Measurements from ENCODE around the gene FKBP5. TPM values are rescaled to one million over a fixed set of nuclear protein-coding genes. Genes with fewer than 3 reads are reported as not detected.

Gene FKBP5
- total and polyA plus RNA-seq, 2 of the 4 experiments (the other 2 are of a cell fraction), result 6.8 to 7.0 TPM

DNA sequence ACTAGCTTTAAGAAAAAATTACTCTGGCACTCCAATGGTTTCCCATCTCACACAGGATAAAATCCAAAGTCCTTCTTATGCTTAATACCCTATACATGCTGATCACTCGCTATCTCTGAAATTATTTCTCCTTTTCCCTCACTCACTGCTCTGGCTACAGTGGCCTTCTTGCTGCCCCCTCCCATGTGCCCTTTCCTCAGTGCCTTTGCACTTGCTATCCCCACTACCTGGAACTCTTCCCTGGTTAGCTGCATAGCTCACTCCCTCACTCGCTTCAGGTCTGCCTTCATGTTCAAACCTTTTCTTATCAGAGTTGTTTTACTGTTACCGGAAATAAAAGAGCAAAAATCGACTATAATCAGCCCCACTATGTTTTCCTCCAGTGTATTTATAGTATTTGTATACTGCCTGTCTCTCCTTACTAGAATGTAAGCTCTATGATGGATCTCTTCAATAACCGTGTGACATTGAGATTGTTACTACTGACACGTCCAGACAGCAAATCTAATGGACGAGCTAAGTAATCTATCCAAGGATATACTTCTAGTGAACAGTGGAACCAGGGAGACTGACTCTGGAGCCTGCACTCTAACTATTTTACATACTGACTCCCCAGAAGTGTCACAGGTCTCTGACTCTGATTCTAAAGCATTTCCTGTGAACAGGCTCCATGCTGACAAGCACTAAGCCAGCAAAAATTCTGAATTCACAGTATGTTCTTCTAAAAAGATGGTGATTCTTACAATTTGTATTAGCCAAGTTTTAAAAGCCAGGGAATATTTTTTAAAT lies 25.1 kb downstream of the FKBP5 start:
- intact Hi-C loops (cut with micrococcal nuclease), result no loop called here
- peak overlapping the region; percentile 40; the same call in 1 of the 2 replicates for H3K9ac ChIP-seq (ENCODE audit: low read depth, low read length)
- peak overlapping the region; percentile 86 for H4K91ac ChIP-seq (ENCODE audit: insufficient read depth, low read depth, low read length)
- peaks cover 8% of the 10 kb centered on the region for H3K9me1 ChIP-seq (ENCODE audit: insufficient read depth, low read length)
- peak overlapping the region; percentile 88; the same call in 1 of the 2 replicates for H2AK5ac ChIP-seq (ENCODE audit: low read depth, low read length)
- H2BK20ac ChIP-seq (ENCODE audit: low read depth, low read length), result peak overlapping the region; percentile 87
- TF ChIP-seq, protein P1, sequence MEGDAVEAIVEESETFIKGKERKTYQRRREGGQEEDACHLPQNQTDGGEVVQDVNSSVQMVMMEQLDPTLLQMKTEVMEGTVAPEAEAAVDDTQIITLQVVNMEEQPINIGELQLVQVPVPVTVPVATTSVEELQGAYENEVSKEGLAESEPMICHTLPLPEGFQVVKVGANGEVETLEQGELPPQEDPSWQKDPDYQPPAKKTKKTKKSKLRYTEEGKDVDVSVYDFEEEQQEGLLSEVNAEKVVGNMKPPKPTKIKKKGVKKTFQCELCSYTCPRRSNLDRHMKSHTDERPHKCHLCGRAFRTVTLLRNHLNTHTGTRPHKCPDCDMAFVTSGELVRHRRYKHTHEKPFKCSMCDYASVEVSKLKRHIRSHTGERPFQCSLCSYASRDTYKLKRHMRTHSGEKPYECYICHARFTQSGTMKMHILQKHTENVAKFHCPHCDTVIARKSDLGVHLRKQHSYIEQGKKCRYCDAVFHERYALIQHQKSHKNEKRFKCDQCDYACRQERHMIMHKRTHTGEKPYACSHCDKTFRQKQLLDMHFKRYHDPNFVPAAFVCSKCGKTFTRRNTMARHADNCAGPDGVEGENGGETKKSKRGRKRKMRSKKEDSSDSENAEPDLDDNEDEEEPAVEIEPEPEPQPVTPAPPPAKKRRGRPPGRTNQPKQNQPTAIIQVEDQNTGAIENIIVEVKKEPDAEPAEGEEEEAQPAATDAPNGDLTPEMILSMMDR (conservative IDR thresholded peaks at IDR 0.05; ENCODE audit: low read depth, low read length), result no peak
- TF ChIP-seq MXI1 (IDR thresholded peaks at IDR 0.05; ENCODE audit: borderline replicate concordance, low read depth, low read length) (no peak), NFE2L2 (IDR thresholded peaks at IDR 0.05; ENCODE audit: low read depth, low read length) (no peak), MAFK (IDR thresholded peaks at IDR 0.05; ENCODE audit: low read depth, low read length) (peak; percentile 24; the same call in 1 of the 2 replicates)
- peak overlapping the region; percentile 87; the same call in 1 of the 2 replicates for H3K23ac ChIP-seq (ENCODE audit: low read depth, low read length)
- CTCF ChIA-PET, result no interaction called here
- H2AFZ ChIP-seq (replicated peaks; ENCODE audit: low read length, poor library complexity), result peak overlapping the region; percentile 53
- H3K18ac ChIP-seq (ENCODE audit: low read depth, low read length), result peak overlapping the region; percentile 45; the same call in 1 of the 2 replicates
- H2AK9ac ChIP-seq (replicated peaks; ENCODE audit: low read depth, low read length, poor library complexity), result peak overlapping the region; percentile 39
- H3K14ac ChIP-seq (replicated peaks; ENCODE audit: low read depth, low read length), result peak overlapping the region; percentile 72
- in situ Hi-C loops (cut with MboI; ENCODE audit: low sequenced_read_pairs), result no loop called here
- H2BK120ac ChIP-seq (ENCODE audit: low read depth, low read length), result peak overlapping the region; percentile 92
- peaks cover 11 to 44% of the 10 kb centered on the region in 2 experiments for H3K79me1 ChIP-seq (ENCODE audit: low read depth in 1 of 2, low read length in 2 of 2)
- BruUV-seq (replicated peaks), result no TSS peak
- DNase-seq (peak; percentile 84), ATAC-seq (ENCODE audit: low read depth) (peak; percentile 95)
- peak overlapping the region; percentile 99; the same call in 2 of the 3 replicates for H2BK15ac ChIP-seq (ENCODE audit: low read depth, low read length)
- H3K9me3 ChIP-seq (ENCODE audit: control insufficient read depth, insufficient read depth, low read length), result no peaks in the 10 kb centered on the region
- POLR2A ChIA-PET (ENCODE audit: unreplicated experiment), result no interaction called here
- H3K56ac ChIP-seq (ENCODE audit: extremely low read depth, insufficient read depth, low read length), result peak overlapping the region; percentile 45; the same call in 1 of the 2 replicates
- peak overlapping the region; percentile 63 for H3K27ac ChIP-seq (ENCODE audit: insufficient read depth, low read length)
- H3K4me2 ChIP-seq (ENCODE audit: low read depth, low read length), result peak overlapping the region; percentile 48
- H4K5ac ChIP-seq (ENCODE audit: low read depth, low read length), result peak overlapping the region; percentile 27; the same call in 1 of the 2 replicates
- peak overlapping the region; percentile 82 for H3K4ac ChIP-seq (ENCODE audit: low read depth, low read length)
- H3K4me1 ChIP-seq (ENCODE audit: control insufficient read depth, insufficient read depth, low read length), result peaks cover 17% of the 10 kb centered on the region
- no peak overlapping the region for H3K4me3 ChIP-seq (ENCODE audit: insufficient read depth, low read depth, low read length)
- dilution Hi-C loops (cut with HindIII; ENCODE audit: low sequenced_read_pairs, unreplicated experiment), result no loop called here
- no peaks in the 10 kb centered on the region for H4K20me1 ChIP-seq (ENCODE audit: insufficient read depth, low read length)
- no peaks in the 10 kb centered on the region for H3K36me3 ChIP-seq (ENCODE audit: control insufficient read depth, insufficient read depth, low read length)
- H4K8ac ChIP-seq (ENCODE audit: low read depth in 2 of 2, low read length in 2 of 2), result peak overlapping the region; percentile 67 to 87
- H3K27me3 ChIP-seq (ENCODE audit: control insufficient read depth, insufficient read depth, low read length), result no peaks in the 10 kb centered on the region
- WGBS, 2 experiments (ENCODE audit: extremely low coverage in 2 of 2, insufficient read length in 1 of 2), result 36% methylated on average over 3 of the region's 7 CpGs; no CpG with 5 or more reads in 1 of the 2 experiments
- peak overlapping the region; percentile 90 for H2BK5ac ChIP-seq (ENCODE audit: low read depth, low read length, poor library complexity, severe bottlenecking)
